Adipose tissue (tissue), 3 donors: ENCODE measurements around the gene PCDHB16. TPM values are rescaled to one million over a fixed set of nuclear protein-coding genes. Genes with fewer than 3 reads are reported as not detected.
"Not testable (repeated sequence)": the region's sequence is repeated elsewhere in the genome, so short reads cannot be mapped to it uniquely, and the experiment has no call there.

Source experiments
- H3K27ac ChIP-seq: one replicate; pipeline ENCODE4 v1.5.1; 2013; ENCODE audit warnings: low read depth, low read length
- WGBS, 3 donors: extraction: QIAGEN DNeasy Blood & Tissue Kit; methylation state at CpG; one replicate each; pipeline ENCODE4 v1.1.7; 2013; 5-methylcytosine and 5-hydroxymethylcytosine counted together
- polyA plus RNA-seq, 3 donors: library from polyadenylated mRNA; stranded (reverse); fragments of 200-250 nt; gene quantifications; one replicate each; pipeline ENCODE4 v1.2.3, GENCODE V29; 2013
- donor health status: healthy with polysubstance abuse.
- donor health status: Bipolar disorder and iron deficiency.
- donor health status: healthy.

The PCDHB16 gene
- polyA plus RNA-seq, 3 donors = 0.72 to 1.4 (median 0.90) TPM

DNA sequence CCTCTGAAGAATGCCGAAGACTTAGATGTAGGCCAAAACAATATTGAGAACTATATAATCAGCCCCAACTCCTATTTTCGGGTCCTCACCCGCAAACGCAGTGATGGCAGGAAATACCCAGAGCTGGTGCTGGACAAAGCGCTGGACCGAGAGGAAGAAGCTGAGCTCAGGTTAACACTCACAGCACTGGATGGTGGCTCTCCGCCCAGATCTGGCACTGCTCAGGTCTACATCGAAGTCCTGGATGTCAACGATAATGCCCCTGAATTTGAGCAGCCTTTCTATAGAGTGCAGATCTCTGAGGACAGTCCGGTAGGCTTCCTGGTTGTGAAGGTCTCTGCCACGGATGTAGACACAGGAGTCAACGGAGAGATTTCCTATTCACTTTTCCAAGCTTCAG lies 32.4 kb downstream of the PCDHB16 start:
- 42 to 55% (median 52%) methylated on average over 10 to 11 of the region's 12 CpGs for WGBS, 3 donors
- H3K27ac ChIP-seq = not testable (repeated sequence)

- WGBS, 3 donors = 28 to 34% (median 31%) methylated on average over 23 to 34 of the region's 40 CpGs
Observed at GRCh38 chr5:141215504-141215903, 33.3 kb downstream of the PCDHB16 start.

GRCh38 chr5:141216035-141216434 lies 33.8 kb downstream of the PCDHB16 start:
- 34 to 40% (median 35%) methylated on average over 10 to 18 of the region's 26 CpGs for WGBS, 3 donors
- not testable (repeated sequence) for H3K27ac ChIP-seq

More at GRCh38 chr5:141215504-141215903, 33.3 kb downstream of the PCDHB16 start:
- H3K27ac ChIP-seq = not testable (repeated sequence)

- 20 to 30% (median 21%) methylated on average over 15 of the region's 15 CpGs for WGBS, 3 donors
- no peak within 1 kb of the TSS for H3K27ac ChIP-seq
Observed at GRCh38 chr5:141223112-141223783, 41.1 kb downstream of the PCDHB16 start, which contains the start of gene PCDHB14. TSS of gene PCDHB14 (plus strand) at chr5:141223343. CDS start at chr5:141223506, 163 bp downstream.

DNA sequence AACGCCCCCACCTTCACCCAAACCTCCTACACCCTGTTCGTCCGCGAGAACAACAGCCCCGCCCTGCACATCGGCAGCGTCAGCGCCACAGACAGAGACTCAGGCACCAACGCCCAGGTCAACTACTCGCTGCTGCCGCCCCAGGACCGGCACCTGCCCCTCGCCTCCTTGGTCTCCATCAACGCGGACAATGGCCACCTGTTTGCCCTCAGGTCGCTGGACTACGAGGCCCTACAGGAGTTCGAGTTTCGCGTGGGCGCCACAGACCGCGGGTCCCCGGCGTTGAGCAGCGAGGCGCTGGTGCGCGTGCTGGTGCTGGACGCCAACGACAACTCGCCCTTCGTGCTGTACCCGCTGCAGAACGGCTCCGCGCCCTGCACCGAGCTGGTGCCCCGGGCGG lies 42.7 kb downstream of the PCDHB16 start:
- WGBS, 3 donors = 16 to 22% (median 21%) methylated on average over 25 to 33 of the region's 40 CpGs
- H3K27ac ChIP-seq = not testable (repeated sequence)

- 28 to 31% (median 28%) methylated on average over 15 to 30 of the region's 30 CpGs for WGBS, 3 donors
- not testable (repeated sequence) for H3K27ac ChIP-seq
Observed at GRCh38 chr5:141225421-141225820, 43.2 kb downstream of the PCDHB16 start.

DNA sequence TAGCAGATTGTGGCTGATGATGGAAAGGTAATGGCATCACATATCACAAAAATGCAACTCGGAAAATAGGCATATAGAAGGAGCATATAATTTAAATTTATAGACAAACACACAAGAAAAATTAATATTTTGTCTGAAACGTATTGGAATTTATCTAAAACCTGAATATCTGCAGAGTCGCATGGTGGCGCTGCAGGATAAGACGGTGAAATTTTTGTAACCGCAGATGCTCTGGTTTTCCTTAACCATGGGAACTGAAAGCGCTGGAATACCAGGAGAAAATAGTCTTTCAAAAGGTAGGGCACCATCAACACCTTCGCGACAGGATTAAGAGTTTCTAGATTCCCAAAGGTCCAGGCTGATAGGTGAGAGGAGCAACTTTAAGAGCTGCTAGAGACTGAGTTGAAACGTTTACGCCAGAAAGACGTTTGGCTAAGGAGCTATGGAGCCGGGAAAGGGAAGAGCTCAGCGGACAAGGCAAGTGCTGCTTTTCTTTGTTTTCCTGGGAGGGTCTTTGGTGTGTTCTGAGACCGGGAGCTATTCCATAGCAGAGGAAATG lies 52.0 kb downstream of the PCDHB16 start:
- WGBS, 3 donors = 4 to 10% (median 8%) methylated on average over 15 of the region's 15 CpGs
- H3K27ac ChIP-seq = no peak overlapping the region

Other genes with a start within 250 kb of the PCDHB16 start
- gene PCDHAC2, start 215.9 kb upstream of the PCDHB16 start, polyA plus RNA-seq = under 1 TPM; 0.11 to 0.28 (median 0.25) TPM
- gene PCDHB1, start 131.0 kb upstream of the PCDHB16 start, polyA plus RNA-seq = under 1 TPM in 1 of 3 donors, not detected in 2; 0.05 TPM
- 1 to 10 TPM in 1 of 3 donors, under 1 TPM in 2; 0.74 to 3.2 (median 0.79) TPM for gene PCDHB2, start 87.8 kb upstream of the PCDHB16 start, polyA plus RNA-seq
- 1 to 10 TPM in 1 of 3 donors, under 1 TPM in 2; 0.48 to 1.4 (median 0.90) TPM for gene PCDHB3, start 81.9 kb upstream of the PCDHB16 start, polyA plus RNA-seq
- gene PCDHB4, start 60.6 kb upstream of the PCDHB16 start, polyA plus RNA-seq = 1 to 10 TPM in 2 of 3 donors, under 1 TPM in 1; 0.90 to 2.9 (median 1.9) TPM
- 1 to 10 TPM; 1.3 to 5.8 (median 1.6) TPM for gene PCDHB5, start 47.2 kb upstream of the PCDHB16 start, polyA plus RNA-seq
- gene PCDHB6, start 32.3 kb upstream of the PCDHB16 start, polyA plus RNA-seq = under 1 TPM in 2 of 3 donors, not detected in 1; 0.33 to 0.46 TPM
- 1 to 10 TPM in 1 of 3 donors, under 1 TPM in 2; 0.20 to 1.5 (median 0.79) TPM for gene PCDHB7, start 9.7 kb upstream of the PCDHB16 start, polyA plus RNA-seq
- gene PCDHB8, start 4.6 kb upstream of the PCDHB16 start, polyA plus RNA-seq = 1 to 10 TPM in 1 of 3 donors, under 1 TPM in 1, not detected in 1; 0.42 to 1.2 TPM
- gene PCDHB9, start 4.8 kb downstream of the PCDHB16 start, polyA plus RNA-seq = under 1 TPM; 0.38 to 0.88 (median 0.79) TPM
- gene PCDHB10, start 10.0 kb downstream of the PCDHB16 start, polyA plus RNA-seq = 1 to 10 TPM in 1 of 3 donors, under 1 TPM in 2; 0.41 to 1.1 (median 0.67) TPM
- 1 to 10 TPM in 2 of 3 donors, under 1 TPM in 1; 0.45 to 1.4 (median 1.0) TPM for gene PCDHB11, start 17.2 kb downstream of the PCDHB16 start, polyA plus RNA-seq
- gene PCDHB12, start 26.3 kb downstream of the PCDHB16 start, polyA plus RNA-seq = 1 to 10 TPM in 2 of 3 donors, under 1 TPM in 1; 0.81 to 1.2 (median 1.2) TPM
- 1 to 10 TPM in 2 of 3 donors, under 1 TPM in 1; 0.34 to 1.7 (median 1.3) TPM for gene PCDHB13, start 31.5 kb downstream of the PCDHB16 start, polyA plus RNA-seq
- gene PCDHB14, start 41.0 kb downstream of the PCDHB16 start, polyA plus RNA-seq = 1 to 10 TPM; 1.3 to 2.5 (median 1.4) TPM
- 1 to 10 TPM in 2 of 3 donors, under 1 TPM in 1; 0.79 to 3.2 (median 2.0) TPM for gene PCDHB15, start 63.0 kb downstream of the PCDHB16 start, polyA plus RNA-seq
- gene SLC25A2, start 121.7 kb downstream of the PCDHB16 start, polyA plus RNA-seq = under 1 TPM in 1 of 3 donors, not detected in 2; 0.03 TPM
- 10 to 100 TPM; 32.2 to 62.0 (median 59.1) TPM for gene TAF7, start 138.4 kb downstream of the PCDHB16 start, polyA plus RNA-seq
- gene PCDHGA1, start 148.1 kb downstream of the PCDHB16 start, polyA plus RNA-seq = under 1 TPM in 2 of 3 donors, not detected in 1; 0.10 to 0.25 TPM
- gene PCDHGA2, start 156.4 kb downstream of the PCDHB16 start, polyA plus RNA-seq = 1 to 10 TPM in 1 of 3 donors, under 1 TPM in 2; 0.56 to 1.3 (median 0.89) TPM
- under 1 TPM; 0.45 to 0.82 (median 0.54) TPM for gene PCDHGA3, start 161.4 kb downstream of the PCDHB16 start, polyA plus RNA-seq
- gene PCDHGB1, start 167.7 kb downstream of the PCDHB16 start, polyA plus RNA-seq = under 1 TPM; 0.11 to 0.36 (median 0.30) TPM
- gene PCDHGA4, start 172.6 kb downstream of the PCDHB16 start, polyA plus RNA-seq = under 1 TPM; 0.34 to 0.98 (median 0.82) TPM
- under 1 TPM; 0.58 to 0.90 (median 0.71) TPM for gene PCDHGB2, start 177.6 kb downstream of the PCDHB16 start, polyA plus RNA-seq
- gene PCDHGA5, start 181.8 kb downstream of the PCDHB16 start, polyA plus RNA-seq = under 1 TPM; 0.34 to 0.52 (median 0.43) TPM
- gene PCDHGB3, start 187.9 kb downstream of the PCDHB16 start, polyA plus RNA-seq = under 1 TPM; 0.34 to 0.52 (median 0.40) TPM
- 1 to 10 TPM in 1 of 3 donors, under 1 TPM in 2; 0.45 to 1.3 (median 0.83) TPM for gene PCDHGA6, start 191.5 kb downstream of the PCDHB16 start, polyA plus RNA-seq
- gene PCDHGA7, start 200.4 kb downstream of the PCDHB16 start, polyA plus RNA-seq = under 1 TPM; 0.11 to 0.38 (median 0.31) TPM
- gene PCDHGB4, start 205.3 kb downstream of the PCDHB16 start, polyA plus RNA-seq = 1 to 10 TPM in 1 of 3 donors, under 1 TPM in 2; 0.34 to 1.2 (median 0.60) TPM
- gene PCDHGA8, start 210.2 kb downstream of the PCDHB16 start, polyA plus RNA-seq = under 1 TPM; 0.07 to 0.45 (median 0.10) TPM
- gene PCDHGB5, start 215.6 kb downstream of the PCDHB16 start, polyA plus RNA-seq = 1 to 10 TPM in 2 of 3 donors, under 1 TPM in 1; 0.11 to 3.1 (median 2.3) TPM
- gene PCDHGA9, start 220.4 kb downstream of the PCDHB16 start, polyA plus RNA-seq = under 1 TPM; 0.51 to 0.89 (median 0.67) TPM
- 1 to 10 TPM; 1.0 to 2.4 (median 1.0) TPM for gene PCDHGB6, start 225.6 kb downstream of the PCDHB16 start, polyA plus RNA-seq
- gene PCDHGA10, start 230.6 kb downstream of the PCDHB16 start, polyA plus RNA-seq = 1 to 10 TPM in 1 of 3 donors, under 1 TPM in 2; 0.64 to 1.8 (median 0.79) TPM
- 1 to 10 TPM; 2.3 to 4.9 (median 2.6) TPM for gene PCDHGB7, start 235.3 kb downstream of the PCDHB16 start, polyA plus RNA-seq
- gene PCDHGA11, start 238.7 kb downstream of the PCDHB16 start, polyA plus RNA-seq = 1 to 10 TPM in 1 of 3 donors, under 1 TPM in 2; 0.32 to 1.1 (median 0.79) TPM
- 1 to 10 TPM in 2 of 3 donors, under 1 TPM in 1; 0.48 to 2.0 (median 1.2) TPM for gene PCDHGA12, start 248.1 kb downstream of the PCDHB16 start, polyA plus RNA-seq